A673 (cell line): ENCODE results near the gene CDH4. TPM values are rescaled to one million over a fixed set of nuclear protein-coding genes. Genes with fewer than 3 reads are reported as not detected.

ENCODE experiments used
- BruUV-seq: library from RNA; stranded (reverse); fragments of 400-500 nt; replicated peaks from 2 replicates; lab custom pipeline; 2021; lab: Mats Ljungman, UMichigan
- CTCF ChIA-PET: fragments of 300-600 bp; sonication (Branson Sonifier 250); formaldehyde crosslinking; loops from one replicate; lab custom pipeline; 2022; ENCODE audit warnings: antibody characterized with exemption; lab: Charles Lee
- POLR2A ChIA-PET: fragments of 300-600 bp; sonication (Branson Sonifier 250); formaldehyde crosslinking; loops from one replicate; lab custom pipeline; 2022; ENCODE audit warnings: antibody characterized with exemption; ENCODE audit not compliant: low non-redundant PET; lab: Charles Lee
- DNase-seq: peaks from one replicate; pipeline ENCODE4 v3.0.0-alpha.2; 2015; ENCODE audit warnings: low spot score
- H3K27ac ChIP-seq: fragments of 200-600 bp; sonication (generic); 2 replicates; pipeline ENCODE4 v1.5.1; 2016; ENCODE audit warnings: mixed run types, low read depth, mild to moderate bottlenecking, mixed read lengths, antibody characterized with exemption, low read length; ENCODE audit not compliant: poor library complexity, severe bottlenecking
- H3K27me3 ChIP-seq: fragments of 200-600 bp; sonication (generic); replicated peaks from 2 replicates; pipeline ENCODE4 v1.6.1; 2017; ENCODE audit warnings: mixed run types, low read depth, mild to moderate bottlenecking, mixed read lengths, antibody characterized with exemption, low read length; ENCODE audit not compliant: insufficient read depth, poor library complexity
- H3K36me3 ChIP-seq: fragments of 200-600 bp; sonication (generic); 2 replicates; pipeline ENCODE4 v1.6.1; 2016; ENCODE audit warnings: mixed run types, mild to moderate bottlenecking, mixed read lengths, antibody characterized with exemption, low read length; ENCODE audit not compliant: insufficient read depth, poor library complexity, severe bottlenecking
- H3K4me1 ChIP-seq: fragments of 200-600 bp; sonication (generic); 2 replicates; pipeline ENCODE4 v1.6.1; 2017; ENCODE audit warnings: mixed run types, mild to moderate bottlenecking, mixed read lengths, antibody characterized with exemption, low read length; ENCODE audit not compliant: insufficient read depth, poor library complexity, severe bottlenecking
- H3K4me3 ChIP-seq: fragments of 200-600 bp; sonication (generic); 2 replicates; pipeline ENCODE4 v1.5.1; 2016; ENCODE audit warnings: low read depth, mixed run types, mild to moderate bottlenecking, mixed read lengths, low read length; ENCODE audit not compliant: poor library complexity, severe bottlenecking
- H3K9me3 ChIP-seq: fragments of 200-600 bp; sonication (generic); 2 replicates; pipeline ENCODE4 v1.6.1; 2016; ENCODE audit warnings: mixed run types, low read depth, mild to moderate bottlenecking, mixed read lengths, antibody characterized with exemption, low read length; ENCODE audit not compliant: poor library complexity, severe bottlenecking
- EZH2 ChIP-seq: fragments of 200-600 bp; sonication (generic); IDR thresholded peaks from 2 replicates; pipeline ENCODE4 v1.6.1; 2017; ENCODE audit warnings: borderline replicate concordance, low read depth, mild to moderate bottlenecking, mixed read lengths, antibody characterized with exemption, low read length; ENCODE audit not compliant: poor library complexity, severe bottlenecking
- intact Hi-C: fragments of 100-400 bp; cut with micrococcal nuclease; formaldehyde crosslinking; loops from one replicate; pipeline ENCODE4 v1.10.0; 2022; ENCODE audit not compliant: unreplicated experiment
- total RNA-seq: library from RNA; stranded (reverse); gene quantifications from 2 replicates; pipeline ENCODE4 v1.2.3, GENCODE V29; 2021
- TF ChIP-seq, protein P1 (sequence below): fragments of 300-800, 200-600 bp; sonication (generic); conservative IDR thresholded peaks from 2 replicates; pipeline ENCODE4 v1.5.1; 2017; ENCODE audit warnings: low read depth, mild to moderate bottlenecking, antibody characterized with exemption, low read length, moderate library complexity, mixed read lengths

CDH4 gene
- total RNA-seq, 1 experiment from 2014 or later = 8.3 TPM

DNA sequence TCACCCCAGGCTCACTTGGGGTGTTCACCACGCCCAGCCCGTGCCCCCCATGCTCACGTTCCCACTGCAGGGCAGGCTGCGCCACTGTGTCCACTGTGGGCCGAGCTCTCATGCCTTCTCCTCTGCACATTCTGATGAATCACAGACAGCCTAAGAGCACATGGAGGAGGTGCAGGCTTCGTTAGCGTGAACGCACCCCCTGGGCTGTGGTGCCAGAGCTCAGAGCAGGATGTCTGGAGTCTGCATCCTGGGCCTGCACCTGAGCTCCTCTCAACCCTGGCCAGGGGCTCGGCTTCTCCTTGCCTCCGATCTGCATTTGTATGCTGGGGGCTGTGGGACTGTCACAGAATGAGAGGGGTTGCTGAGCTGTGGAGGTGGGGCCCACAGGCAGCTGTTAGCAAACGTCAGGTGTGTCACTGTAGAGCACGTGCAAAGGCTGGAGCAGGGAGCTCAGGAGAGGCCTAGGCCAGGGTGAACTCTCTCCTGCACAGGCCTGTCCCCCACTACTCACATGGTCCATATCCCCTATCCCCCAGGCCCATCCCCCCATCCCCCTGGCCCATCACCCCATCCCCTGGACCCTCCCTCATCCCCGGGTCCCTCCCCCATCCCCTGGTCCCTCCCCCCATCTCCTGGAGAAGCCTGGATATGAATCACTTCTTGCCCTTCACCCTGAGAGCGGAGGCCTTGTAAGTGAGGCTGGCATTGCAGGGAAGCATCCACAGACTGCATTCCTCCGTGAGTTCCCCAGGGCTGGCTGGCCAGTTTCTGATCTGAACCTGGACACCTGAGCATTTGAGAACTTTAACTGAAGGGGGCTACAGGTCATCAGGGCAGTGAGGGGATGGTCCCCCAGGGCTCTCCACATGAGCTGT is 504.1 kb downstream of the CDH4 start:
- POLR2A ChIA-PET = no interaction called here

DNA sequence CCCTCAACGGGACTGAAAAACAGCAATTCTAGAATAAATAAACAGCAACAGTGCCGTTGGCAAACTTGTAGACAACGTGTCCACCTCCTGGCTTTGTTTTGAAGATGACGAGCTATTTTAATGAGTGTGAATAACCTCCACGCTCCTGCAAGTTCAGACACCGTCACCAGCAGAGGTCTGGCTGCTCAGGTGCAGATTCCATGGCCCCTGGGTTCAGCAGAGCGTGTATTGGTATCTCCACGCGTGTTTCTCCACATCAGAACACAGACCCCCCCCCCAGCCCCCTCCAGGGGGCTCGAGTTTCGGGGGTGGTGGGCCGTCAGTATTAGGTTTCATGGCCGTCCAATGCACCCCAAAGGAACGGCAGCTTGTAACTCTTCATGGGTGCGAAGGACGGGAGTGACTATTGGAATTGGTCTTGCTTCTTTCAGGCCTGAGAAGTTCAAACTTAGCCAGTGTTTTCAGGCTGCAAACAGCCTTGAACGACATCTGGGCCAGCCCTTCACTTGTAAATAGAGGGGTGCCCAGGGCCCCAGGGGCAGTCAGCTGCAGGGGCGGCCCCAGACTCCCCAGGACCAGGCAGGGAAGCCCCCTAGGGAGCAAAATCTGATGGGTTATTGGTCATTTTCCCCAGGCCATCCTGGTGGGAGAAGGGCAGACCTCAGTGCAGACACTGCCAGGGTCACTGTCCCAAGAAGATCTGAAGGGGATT is 505.1 kb downstream of the CDH4 start:
- DNase-seq = no peak
- H3K9me3 ChIP-seq = no peaks in the 10 kb centered on the region
- TF ChIP-seq, protein P1, sequence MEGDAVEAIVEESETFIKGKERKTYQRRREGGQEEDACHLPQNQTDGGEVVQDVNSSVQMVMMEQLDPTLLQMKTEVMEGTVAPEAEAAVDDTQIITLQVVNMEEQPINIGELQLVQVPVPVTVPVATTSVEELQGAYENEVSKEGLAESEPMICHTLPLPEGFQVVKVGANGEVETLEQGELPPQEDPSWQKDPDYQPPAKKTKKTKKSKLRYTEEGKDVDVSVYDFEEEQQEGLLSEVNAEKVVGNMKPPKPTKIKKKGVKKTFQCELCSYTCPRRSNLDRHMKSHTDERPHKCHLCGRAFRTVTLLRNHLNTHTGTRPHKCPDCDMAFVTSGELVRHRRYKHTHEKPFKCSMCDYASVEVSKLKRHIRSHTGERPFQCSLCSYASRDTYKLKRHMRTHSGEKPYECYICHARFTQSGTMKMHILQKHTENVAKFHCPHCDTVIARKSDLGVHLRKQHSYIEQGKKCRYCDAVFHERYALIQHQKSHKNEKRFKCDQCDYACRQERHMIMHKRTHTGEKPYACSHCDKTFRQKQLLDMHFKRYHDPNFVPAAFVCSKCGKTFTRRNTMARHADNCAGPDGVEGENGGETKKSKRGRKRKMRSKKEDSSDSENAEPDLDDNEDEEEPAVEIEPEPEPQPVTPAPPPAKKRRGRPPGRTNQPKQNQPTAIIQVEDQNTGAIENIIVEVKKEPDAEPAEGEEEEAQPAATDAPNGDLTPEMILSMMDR = no peak
- TF ChIP-seq EZH2 = no peak
- H3K36me3 ChIP-seq = no peaks in the 10 kb centered on the region
- intact Hi-C loops = no loop called here
- H3K4me1 ChIP-seq = peaks cover 8% of the 10 kb centered on the region
- no peak overlapping the region for H3K27ac ChIP-seq
- BruUV-seq = no TSS peak
- H3K4me3 ChIP-seq = no peak overlapping the region
- CTCF ChIA-PET = no interaction called here
- POLR2A ChIA-PET = no interaction called here
- peaks cover 26% of the 10 kb centered on the region for H3K27me3 ChIP-seq

More for the DNA sequence above, 504.1 kb downstream of the CDH4 start:
- TF ChIP-seq EZH2 = no peak
- TF ChIP-seq, protein P1 = no peak
- H3K9me3 ChIP-seq = no peaks in the 10 kb centered on the region
- intact Hi-C loops = no loop called here
- peaks cover 8% of the 10 kb centered on the region for H3K4me1 ChIP-seq
- no peak for DNase-seq
- H3K4me3 ChIP-seq = no peak overlapping the region
- no peak overlapping the region for H3K27ac ChIP-seq
- peaks cover 18% of the 10 kb centered on the region for H3K27me3 ChIP-seq
- no TSS peak for BruUV-seq
- CTCF ChIA-PET = no interaction called here
- no peaks in the 10 kb centered on the region for H3K36me3 ChIP-seq

DNA sequence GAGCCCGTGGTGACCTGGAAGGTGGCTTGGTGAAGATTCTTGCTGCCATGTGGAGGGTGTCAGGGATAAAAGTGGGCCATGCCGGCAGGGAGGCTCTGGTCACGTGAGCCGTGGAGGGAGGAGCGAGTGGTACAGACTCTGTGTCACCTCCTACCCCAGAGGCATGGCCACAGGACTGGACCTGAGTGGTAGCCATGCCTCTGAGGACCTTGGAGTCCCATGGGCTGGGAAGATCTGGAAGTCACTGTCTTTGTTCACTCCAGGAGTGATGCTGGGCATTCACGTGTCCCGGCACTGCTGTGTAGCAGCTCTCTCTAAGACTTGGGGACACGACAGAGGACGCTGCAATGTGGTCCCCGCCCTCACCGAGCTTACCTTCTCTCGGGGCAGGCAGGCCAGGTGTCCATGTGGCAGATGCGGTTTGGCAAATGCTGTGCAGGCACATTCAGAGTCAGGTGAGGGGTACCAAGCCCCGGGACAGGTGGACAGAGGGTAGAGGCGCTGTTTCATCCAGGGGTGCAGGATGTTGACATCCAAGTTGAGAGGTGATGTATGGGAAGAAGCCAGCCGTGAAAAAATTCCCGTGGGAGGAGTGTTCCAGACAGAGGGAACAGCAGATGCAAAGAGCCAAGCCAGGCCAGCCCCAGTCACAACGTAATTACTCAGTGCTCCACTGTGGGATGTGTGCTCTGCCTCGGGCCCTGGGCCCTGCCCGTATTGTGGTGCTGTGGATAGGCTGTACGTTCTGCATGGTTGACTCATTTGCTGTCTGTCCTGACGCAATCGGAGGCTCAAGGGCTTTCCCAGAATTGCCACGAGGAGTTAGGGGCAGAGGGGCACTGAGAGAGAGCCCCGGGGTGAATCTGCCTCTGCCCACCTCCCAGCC is 505.9 kb downstream of the CDH4 start:
- H3K36me3 ChIP-seq = no peaks in the 10 kb centered on the region
- no TSS peak for BruUV-seq
- H3K27me3 ChIP-seq = peaks cover 34% of the 10 kb centered on the region
- ChIA-PET CTCF (no interaction called here), POLR2A (no interaction called here)
- TF ChIP-seq EZH2 = no peak
- TF ChIP-seq, protein P1 = no peak
- intact Hi-C loops = no loop called here
- H3K4me3 ChIP-seq = no peak overlapping the region
- DNase-seq = no peak
- no peaks in the 10 kb centered on the region for H3K9me3 ChIP-seq
- H3K4me1 ChIP-seq = peaks cover 8% of the 10 kb centered on the region
- no peak overlapping the region for H3K27ac ChIP-seq
